Stimulated activated CD8-positive, alpha-beta memory T cell treated with anti-CD3 and anti-CD28 coated beads, Interleukin-12 subunit alpha, Interleukin-12 subunit beta, amount 100 ng/mL, for 1 hour (primary cell): ENCODE data around the gene CCDC12.
A peak's percentile ranks its signal among the peaks of the same experiment; 100 is the strongest.

Source experiments
- DNase-seq: peaks from one replicate; pipeline ENCODE4 v3.0.0-alpha.2; 2020; ENCODE audit warnings: low read depth

The CCDC12 gene

DNA sequence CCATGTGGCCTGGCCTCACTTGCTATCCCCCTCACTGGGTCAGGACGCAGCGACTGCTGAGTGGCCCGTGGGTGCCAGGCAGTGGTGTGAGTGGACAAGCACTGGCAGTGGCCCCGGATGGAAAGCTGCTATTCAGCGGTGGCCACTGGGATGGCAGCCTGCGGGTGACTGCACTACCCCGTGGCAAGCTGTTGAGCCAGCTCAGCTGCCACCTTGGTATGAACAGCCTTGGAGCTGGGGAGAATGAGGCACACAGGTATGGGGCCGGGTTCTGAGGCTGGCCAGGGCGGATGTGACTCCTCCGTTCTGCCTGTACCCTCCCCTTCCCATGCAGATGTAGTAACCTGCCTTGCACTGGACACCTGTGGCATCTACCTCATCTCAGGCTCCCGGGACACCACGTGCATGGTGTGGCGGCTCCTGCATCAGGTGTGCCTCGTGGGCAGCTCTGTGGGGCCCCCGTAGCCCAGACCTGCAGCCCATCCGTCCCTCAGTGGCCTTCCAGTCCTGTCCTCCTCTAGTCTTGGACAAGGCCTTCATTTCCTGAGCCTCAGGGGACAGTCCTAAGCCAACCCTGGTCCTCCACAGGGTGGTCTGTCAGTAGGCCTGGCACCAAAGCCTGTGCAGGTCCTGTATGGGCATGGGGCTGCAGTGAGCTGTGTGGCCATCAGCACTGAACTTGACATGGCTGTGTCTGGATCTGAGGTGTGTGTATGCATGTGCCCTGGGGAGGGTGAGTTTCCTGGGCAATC is 31.1 kb upstream of the CCDC12 start:
- DNase-seq: no peak

DNA sequence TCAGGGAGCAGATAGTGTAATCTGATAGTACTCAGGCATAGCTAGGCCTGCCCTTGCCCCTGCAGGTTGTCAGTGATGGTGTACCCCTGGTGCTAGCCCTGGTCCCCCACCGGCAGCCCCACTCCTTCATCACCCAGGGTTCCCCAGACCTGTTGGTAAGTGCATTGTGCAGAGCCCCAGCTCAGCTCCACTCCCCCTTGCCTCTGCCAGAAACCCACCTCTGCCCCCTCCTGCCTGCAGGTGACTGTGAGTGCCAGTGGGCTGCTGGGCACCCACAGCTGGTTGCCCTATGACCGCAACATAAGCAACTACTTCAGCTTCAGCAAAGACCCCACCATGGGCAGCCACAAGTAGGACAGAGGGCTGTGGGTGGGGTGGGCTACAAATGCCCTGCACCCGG is 30.5 kb upstream of the CCDC12 start:
- no peak for DNase-seq

DNA sequence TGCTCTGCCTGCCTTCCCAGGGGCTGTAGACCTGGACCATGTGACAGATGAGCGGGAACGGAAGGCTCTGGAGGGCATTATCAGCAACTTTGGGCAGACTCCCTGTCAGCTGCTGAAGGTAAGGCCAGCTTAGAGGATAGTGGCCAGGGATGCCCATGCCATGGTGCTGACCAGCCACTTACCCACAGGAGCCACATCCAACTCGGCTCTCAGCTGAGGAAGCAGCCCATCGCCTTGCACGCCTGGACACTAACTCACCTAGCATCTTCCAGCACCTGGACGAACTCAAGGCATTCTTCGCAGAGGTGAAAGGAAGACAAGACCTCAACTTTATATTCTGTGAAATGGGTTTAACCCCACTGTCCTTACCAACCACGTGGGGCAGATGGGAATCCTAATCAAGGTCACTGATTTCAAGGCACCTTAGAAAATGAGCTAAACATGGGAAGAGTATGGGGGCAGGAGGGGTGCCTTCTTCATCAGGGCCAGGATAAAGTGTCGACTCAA is 29.7 kb upstream of the CCDC12 start:
- no peak for DNase-seq

DNA sequence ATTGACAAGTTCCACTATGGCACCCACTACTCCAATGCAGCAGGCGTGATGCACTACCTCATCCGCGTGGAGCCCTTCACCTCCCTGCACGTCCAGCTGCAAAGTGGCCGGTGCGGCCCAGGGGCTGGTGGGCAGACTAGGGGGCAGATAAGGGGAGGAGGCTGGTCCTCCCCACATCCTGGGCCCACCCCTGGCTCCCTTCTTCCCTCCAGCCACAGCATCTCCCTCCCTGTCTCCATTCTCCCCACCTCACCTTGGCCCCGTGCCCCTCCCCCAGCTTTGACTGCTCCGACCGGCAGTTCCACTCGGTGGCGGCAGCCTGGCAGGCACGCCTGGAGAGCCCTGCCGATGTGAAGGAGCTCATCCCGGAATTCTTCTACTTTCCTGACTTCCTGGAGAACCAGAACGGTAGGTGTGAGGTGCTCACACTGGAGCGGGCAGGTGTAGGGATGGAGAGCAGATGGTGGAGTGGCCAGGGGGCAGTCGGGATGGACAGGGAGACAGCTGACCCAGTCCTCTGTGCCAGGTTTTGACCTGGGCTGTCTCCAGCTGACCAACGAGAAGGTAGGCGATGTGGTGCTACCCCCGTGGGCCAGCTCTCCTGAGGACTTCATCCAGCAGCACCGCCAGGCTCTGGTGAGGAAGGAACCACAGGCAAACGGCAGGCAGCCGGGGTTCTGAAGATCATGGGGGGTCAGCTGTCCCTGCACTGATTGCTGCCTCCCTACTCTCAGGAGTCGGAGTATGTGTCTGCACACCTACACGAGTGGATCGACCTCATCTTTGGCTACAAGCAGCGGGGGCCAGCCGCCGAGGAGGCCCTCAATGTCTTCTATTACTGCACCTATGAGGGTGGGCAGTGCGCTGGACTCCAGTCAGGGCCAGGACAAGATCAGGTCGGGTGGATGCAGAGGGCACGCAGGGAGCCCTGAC is 28.9 kb upstream of the CCDC12 start:
- DNase-seq: no peak

DNA sequence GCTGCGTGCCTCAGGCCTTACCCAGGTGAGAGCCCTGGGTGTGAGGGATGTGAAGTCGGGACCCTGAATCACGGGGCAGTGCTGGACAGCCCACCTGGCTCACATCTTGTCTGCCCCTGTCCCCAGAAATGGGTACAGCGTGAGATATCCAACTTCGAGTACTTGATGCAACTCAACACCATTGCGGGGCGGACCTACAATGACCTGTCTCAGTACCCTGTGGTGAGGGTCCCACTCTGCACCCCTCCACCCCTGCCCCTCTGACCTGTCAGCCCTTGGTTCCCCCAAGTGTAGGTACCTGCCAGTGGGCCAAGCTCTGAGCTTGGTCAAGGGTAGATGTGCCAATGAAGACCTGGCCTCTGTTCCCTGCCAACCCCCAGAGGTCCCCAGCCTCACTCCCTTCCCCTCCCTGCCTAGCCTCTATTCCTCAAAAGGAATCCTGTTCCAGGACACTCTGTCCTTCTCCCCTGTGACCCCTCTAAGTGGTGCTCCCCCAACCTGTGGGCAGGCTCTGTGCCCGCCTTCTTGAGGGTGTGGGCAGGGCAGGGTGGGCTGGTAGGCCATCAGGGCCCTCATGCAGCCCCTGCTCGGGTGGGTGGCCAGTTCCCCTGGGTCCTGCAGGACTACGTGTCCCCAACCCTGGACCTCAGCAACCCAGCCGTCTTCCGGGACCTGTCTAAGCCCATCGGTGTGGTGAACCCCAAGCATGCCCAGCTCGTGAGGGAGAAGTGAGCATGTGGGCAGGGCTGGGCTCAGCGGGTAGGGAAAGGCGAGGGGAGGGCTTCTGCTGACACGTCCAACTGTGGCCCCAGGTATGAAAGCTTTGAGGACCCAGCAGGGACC is 28.0 kb upstream of the CCDC12 start:
- no peak for DNase-seq

DNA sequence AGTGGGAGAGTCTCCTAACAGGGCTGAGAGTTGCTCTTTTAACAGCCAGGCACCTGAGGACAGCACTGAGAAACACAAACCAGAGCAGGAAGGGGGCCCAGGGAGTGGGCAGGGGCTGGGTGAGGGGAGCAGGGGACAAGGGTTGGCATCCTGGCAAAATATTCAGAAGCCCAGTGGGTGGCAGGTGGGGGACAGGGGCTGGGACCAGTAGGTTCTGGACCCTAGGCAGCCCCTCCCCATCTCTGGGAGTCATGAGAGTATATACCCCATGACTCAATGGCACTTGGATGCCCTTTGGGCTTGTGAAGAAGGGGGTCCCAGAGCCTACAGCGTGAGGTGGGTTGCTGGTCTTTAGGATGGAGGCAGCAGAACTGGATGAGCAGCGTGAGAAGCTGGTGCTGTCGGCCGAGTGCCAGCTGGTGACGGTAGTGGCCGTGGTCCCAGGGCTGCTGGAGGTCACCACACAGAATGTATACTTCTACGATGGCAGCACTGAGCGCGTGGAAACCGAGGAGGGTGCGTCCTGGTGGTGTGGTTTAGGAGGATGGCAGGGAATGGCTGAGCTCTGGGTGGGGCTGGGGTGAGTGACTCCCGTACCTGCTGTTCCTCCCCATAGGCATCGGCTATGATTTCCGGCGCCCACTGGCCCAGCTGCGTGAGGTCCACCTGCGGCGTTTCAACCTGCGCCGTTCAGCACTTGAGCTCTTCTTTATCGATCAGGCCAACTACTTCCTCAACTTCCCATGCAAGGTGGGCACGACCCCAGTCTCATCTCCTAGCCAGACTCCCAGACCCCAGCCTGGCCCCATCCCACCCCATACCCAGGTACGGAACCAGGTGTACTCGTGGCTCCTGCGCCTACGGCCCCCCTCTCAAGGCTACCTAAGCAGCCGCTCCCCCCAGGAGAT is 27.2 kb upstream of the CCDC12 start:
- DNase-seq: no peak

DNA sequence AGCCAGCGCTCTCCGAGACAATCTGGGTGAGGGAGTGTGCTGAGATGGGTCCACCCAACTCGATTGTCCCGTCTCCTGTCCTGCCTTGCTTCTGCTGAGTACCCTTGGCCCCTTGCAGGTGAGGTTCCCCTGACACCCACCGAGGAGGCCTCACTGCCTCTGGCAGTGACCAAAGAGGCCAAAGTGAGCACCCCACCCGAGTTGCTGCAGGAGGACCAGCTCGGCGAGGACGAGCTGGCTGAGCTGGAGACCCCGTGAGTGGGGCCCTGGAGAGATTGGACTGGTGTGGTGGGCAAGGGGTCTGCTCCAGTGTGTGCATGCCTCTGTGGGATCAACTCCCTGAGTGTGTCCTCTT is 26.5 kb upstream of the CCDC12 start:
- DNase-seq: no peak

DNA sequence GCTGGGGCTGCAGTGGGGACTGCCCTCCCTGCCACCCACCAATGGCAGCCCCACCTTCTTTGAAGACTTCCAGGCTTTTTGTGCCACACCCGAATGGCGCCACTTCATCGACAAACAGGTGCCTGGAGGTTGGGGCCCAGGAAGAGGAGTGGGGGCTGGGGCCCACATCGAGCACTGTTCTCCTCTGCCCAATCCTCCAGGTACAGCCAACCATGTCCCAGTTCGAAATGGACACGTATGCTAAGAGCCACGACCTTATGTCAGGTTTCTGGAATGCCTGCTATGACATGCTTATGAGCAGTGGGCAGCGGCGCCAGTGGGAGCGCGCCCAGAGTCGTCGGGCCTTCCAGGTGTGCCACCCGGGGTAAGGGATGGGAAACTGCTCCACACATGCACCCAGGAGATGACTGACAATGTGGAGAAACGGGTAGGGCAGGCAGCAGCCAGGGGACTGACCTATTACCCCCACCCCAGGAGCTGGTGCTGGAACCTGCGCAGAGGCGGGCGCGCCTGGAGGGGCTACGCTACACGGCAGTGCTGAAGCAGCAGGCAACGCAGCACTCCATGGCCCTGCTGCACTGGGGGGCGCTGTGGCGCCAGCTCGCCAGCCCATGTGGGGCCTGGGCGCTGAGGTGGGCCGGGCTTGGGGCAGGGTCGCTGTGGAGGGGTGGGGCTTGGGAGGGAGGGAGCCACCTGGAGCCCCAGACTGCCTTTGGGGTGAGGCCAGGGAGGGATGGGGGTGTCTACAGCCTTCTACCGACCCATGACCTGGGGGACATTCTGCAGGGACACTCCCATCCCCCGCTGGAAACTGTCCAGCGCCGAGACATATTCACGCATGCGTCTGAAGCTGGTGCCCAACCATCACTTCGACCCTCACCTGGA is 25.9 kb upstream of the CCDC12 start:
- DNase-seq: no peak

DNA sequence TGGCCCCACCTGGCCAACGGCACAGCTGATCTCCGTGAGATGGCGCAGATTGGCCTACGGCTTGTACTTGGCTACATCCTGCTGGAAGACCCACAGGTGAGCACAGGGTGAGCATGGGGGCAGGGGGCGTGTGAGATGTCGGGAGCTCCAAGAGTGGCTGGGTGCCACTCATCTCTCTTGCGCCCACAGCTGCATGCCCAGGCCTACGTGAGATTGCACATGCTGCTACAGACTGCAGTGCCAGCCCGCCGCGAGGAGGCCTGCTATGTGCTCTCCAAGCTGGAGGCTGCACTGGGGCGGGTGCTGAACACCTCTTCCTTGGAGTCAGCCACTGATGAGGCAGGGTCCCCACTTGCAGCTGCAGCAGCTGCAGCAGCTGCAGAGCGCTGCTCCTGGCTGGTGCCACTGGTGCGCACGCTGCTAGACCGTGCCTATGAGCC is 25.2 kb upstream of the CCDC12 start:
- DNase-seq: no peak

DNA sequence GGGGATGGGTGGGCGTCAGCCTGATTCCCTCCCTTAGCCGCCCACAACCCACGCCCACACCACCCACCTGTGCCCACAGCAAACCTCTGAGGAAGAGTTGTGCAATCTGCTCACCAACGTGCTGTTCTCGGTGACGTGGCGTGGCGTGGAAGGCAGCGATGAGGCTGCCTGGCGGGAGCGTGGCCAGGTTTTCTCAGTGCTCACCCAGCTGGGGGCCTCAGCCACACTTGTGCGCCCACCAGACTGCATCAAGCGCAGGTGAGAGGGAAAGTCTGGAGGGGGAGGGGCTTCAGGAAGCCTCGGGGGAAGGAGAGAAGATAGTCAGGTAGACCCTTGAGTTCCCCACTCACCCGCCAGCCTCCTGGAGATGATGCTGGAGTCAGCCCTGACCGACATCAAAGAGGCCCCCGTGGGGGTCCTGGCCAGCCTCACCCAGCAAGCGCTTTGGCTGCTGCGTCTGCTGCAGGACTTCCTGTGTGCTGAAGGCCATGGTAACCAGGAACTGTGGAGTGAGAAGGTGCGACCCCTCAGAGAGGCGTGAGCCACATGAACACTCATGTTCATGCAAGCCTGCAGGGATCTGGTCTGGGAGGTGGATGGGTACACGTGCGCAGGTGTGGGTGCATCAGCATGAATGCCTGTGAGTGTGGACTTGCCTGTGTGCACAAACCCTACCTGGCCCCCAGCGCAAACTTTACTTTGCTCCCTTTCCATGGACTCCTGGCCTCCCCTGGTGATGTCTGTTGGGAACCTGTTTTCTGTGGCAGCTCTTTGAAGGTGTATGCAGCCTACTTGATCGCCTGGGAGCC is 24.6 kb upstream of the CCDC12 start:
- no peak for DNase-seq

DNA sequence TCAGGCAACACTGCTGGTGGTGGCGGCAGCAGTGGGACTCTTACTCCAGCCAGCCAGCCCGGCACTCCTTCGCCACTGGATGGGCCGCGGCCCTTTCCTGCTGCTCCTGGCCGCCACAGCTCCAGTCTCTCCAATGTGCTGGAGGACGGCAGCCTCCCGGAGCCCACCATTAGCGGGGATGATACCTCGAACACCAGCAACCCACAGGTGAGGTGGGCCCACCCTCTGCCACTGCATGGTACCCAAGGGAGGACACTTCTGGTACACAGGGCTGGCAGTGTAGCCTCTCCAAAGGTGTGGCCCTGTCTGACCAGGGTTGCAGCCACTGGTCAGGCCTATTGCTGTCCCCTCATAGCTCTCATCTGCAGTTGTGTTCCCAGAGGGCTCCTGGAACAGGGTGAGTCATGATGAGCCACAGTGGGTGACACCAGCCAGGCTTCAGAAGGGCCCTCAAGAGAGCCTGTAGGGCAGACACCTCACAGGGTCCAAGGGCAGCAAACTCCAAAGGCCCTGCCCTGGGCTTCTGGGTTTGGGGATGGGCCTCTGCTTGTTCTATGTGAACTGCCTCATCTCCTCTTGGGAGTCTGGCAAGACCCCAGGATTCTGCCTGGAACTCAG is 23.8 kb upstream of the CCDC12 start:
- no peak for DNase-seq

DNA sequence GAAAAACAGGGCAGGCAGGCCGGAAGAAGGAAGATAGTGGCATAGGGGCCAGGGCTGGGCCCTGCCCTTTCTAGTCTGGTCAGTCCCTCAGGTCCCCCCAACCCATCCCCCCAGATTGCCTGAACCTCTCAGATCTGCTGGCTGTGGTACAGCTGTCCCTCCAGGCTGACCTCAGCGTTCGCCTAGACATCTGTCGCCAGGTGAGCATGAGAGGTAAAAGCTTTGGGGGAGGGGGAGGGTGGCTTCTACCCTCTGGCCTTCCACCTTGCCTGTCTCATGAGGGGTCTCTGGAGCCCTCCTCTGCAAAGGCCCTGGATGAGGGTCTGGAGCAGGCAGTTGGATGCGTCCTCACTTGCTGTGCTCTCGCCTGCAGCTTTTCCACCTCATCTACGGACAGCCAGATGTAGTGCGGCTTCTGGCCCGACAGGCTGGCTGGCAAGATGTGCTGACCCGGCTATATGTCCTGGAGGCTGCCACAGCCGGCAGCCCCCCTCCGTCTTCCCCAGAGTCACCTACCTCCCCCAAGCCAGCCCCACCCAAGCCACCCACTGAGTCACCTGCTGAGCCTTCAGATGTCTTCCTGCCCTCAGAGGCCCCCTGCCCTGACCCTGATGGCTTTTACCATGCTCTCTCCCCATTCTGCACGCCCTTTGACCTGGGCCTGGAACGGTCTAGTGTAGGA is 23.1 kb upstream of the CCDC12 start:
- DNase-seq: no peak

DNA sequence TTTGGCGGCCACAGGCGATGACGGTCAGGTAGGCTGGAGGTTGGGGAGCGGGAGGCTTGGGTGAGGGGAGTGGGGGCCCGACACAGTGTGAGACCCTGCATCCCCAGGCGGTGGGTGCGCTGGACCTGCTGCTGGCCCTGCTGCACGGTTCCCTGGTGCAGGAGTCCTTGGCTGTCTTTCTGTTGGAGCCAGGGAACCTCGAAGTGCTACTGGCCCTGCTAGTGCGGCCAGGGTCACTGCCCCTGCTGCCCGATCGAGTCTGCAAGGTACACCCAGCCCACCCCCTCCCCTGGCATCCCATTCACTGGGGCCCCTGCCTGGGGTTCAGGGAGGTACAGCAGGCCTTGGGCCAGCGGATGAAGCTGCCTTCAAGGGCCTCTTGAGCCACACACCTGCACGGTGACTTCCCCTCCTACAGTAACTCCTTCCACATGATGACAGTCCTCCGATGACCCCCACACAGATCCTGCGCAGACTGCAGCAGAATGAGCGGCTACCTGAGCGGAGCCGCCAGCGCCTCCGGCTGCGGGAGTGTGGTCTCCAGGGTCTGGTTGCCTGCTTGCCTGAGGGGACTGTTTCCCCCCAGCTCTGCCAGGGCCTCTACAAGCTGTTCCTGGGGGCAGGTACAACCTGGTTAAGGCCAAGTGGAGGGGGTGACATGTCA is 22.4 kb upstream of the CCDC12 start:
- DNase-seq: no peak

DNA sequence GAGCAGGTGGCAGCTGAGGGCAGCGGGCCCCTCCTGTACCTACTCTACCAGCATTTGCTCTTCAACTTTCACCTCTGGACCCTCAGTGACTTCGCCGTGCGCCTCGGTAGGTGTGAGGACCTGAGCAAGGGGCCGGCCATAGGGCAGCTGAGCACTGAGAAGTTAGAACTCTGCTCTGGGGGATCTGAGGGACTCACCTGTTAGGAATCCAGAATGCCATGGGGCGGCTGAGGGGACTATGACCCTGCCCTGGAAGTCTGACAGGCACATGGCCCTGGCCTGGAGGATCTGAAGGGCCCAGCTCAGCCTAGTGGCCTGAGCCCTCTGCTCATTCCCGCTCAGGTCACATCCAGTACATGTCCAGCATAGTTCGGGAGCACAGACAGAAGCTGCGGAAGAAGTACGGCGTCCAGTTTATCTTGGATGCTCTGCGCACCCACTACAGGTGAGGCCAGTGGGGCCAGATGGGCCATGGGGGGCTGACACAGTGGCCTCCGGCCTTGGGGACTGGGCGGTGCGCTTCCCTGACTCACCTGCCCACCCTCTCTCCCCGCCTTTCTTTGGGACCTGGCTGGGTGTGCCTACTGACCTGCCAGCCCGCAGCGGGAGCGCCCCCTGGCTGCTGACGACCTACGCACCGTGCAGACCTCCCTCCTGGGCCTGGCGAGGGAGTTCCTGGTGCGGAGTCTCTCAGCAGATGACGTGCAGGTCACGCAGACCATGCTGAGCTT is 21.7 kb upstream of the CCDC12 start:
- peak; percentile 53 for DNase-seq

DNA sequence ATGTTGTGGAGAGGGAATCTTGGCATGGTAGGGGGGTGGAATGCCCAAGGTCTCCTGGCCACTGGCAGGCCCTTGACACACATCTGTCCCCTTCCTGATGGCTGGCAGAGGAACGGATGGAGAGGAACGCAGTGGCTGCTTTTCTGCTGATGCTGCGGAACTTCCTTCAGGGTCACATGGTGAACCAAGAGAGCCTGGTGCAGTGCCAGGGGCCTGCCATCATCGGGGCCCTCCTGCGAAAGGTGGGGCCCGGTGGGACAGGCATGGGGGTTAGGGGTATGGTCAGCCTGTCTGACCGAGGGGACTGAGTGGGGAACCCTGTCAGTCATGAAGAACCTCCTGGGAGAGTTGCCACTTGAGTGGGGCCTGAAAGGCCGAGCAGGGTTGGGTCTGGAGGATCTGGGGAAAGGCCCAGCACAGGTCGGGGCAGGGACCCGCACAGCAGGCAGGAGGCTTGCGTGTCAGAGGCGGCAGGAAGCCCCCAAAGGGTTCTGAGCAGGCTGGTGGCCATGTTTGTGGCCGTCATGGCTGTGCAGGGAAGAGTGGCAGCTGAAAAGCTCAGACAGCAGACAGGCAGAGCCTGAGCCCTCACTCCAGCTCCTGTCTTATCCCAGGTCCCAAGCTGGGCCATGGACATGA is 21.0 kb upstream of the CCDC12 start:
- no peak for DNase-seq

DNA sequence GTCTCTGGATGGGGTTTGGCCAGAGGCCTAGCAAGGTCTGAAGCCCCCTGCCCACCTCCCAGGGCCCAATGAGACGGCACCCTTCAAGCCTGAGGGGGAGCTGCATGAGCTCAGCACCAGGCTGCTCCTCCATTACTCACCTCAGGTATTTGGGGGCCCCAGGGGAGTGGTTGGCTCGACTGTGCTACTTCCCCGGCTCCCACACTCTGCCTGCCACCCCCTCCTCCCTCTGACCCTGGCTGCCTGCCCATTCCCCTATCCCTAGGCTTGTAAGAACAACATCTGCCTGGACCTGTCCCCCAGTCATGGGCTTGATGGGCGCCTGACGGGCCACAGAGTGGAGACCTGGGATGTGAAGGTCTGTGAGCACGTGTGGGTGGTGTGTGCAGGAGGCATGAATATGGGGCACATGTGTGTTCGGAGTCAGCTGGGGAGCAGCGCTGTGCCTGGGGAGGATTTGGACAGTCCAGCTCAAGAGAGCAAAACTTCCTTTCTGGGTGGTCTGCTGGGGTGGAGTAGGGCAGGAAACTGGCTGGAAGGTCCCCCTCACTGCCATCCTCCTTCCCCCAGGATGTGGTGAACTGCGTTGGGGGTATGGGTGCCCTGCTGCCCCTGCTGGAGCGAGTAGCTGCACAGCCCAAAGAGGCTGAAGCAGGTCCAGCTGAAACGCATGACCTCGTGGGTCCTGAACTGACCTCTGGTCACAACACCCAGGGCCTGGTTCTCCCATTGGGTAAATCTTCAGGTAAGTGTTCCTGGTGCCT is 20.3 kb upstream of the CCDC12 start:
- no peak for DNase-seq
